HG02943 (cell line): ENCODE results near the gene TRIM54.
"Not testable (repeated sequence)": the region's sequence is repeated elsewhere in the genome, so short reads cannot be mapped to it uniquely, and the experiment has no call there.

Experiments used
- ATAC-seq: cut with Tn5 transposase; IDR thresholded peaks from one replicate; pipeline ENCODE4 v1.9.1; 2021; ENCODE audit warnings: mild to moderate bottlenecking, low read depth, moderate library complexity; ENCODE audit not compliant: unreplicated experiment

TRIM54 gene

DNA sequence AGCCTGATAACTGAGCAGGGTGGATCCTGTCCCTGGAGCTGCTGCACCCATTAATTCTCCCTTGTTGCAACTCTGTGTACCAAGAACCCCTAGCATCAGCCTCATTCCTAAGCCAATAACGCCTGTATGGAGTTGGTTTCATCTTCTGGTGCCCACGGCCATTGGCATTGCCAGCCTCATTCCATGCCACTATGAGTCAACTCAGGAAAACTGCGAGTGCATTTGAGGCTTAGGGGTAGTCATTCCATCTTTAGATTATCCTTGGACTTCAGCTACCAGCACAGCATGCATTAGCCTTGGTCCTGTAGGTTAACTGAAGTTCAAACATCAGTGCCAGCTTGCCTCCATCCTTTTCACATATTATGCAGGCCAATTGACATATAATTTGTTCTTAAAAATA lies 1.4 kb upstream of the TRIM54 start:
- no peak for ATAC-seq

DNA sequence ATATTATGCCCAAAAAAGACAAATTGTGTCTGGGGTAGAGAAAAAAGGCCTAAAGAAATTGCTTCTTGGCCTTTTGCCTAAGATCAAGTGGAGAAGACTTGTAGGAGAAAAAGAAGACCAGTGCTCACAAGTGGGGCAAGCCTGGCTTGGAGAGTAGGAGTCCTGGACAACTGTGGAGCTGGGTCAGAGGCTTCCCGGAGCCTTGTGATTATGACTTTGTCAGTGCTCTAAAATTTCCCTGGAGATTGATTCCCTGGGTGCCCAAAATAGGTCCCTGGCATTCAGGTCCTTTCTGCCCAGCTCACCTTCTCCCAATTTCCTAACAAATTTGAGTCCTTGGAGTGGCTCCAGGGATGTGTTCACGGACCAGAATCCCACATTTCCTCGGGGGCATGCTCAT lies 787 bp upstream of the TRIM54 start:
- ATAC-seq = no peak

DNA sequence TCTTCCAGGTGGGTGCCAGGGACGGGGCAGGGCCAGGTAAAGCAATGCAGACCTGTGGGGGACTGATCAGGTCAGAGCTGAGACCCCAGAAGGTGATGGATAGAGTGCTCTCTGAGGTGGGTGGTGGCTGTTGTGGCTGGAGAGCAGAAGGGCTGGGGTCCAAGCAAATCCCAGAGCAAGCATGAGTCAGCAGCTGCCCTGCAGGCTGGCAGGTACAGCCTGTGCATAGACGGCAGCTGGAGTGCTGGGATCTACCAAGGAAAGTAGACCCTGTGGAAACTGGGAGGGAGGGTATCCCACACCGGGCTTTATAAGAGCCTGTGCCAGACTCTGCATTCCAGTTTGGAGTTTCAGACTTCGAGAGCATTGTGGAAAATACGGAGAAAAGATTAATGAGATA lies 663 bp downstream of the TRIM54 start:
- no peak for ATAC-seq

DNA sequence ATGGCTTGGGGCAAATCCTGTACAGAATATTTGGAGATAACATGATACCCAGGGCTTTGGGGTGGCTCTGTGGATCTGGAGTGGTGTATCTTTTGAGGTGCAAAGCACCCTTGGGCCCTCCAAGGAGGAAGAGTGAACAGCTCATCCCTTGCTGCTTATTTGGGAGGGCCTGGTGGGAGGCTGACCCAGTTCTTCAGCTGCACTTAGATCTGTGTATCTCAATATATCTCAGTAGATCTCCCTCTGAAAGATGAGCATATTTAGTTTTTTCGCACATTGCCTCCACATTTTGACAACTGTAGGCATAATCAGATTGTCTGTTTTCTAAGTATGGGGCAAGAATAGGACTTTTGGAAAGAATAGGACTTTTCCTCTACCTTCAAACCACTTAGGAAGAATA lies 2.8 kb downstream of the TRIM54 start:
- ATAC-seq = no peak

DNA sequence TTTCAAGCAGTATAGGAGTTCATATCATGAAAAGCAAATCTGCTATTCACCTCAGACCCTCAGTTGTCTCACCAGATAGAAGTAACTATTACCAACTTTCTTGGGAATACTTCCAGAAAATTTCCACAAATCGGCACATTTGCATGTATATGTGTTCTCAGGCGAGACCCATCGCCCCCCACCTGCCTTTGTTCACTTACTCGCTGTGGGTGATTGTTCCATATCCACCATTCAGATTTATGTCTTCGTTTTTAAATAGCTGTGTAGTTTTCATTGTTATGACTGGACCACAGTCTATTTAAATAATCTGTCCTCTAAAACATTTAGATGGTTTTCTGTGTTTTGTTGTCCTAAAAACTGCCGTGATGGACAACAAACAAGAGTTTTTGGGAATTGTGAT lies 3.3 kb downstream of the TRIM54 start:
- ATAC-seq = no peak

DNA sequence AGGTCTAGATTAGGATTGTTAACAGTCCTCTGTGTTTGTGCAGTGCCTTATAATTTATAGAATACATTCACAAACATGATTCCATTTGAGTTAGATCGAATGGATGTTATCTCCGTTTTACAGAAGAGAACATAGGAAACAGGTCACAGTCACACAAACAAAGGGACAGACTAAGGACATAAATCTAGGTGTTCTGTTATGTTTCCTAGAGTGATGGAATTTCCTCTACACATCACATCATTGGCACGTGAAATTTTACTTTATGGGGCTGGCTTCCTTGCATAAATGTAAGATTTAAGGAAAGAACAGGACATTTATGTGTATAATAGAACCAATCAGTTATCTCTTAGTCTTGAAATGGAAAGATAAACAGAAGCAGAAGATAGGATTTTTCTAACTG lies 6.4 kb downstream of the TRIM54 start:
- no peak for ATAC-seq

DNA sequence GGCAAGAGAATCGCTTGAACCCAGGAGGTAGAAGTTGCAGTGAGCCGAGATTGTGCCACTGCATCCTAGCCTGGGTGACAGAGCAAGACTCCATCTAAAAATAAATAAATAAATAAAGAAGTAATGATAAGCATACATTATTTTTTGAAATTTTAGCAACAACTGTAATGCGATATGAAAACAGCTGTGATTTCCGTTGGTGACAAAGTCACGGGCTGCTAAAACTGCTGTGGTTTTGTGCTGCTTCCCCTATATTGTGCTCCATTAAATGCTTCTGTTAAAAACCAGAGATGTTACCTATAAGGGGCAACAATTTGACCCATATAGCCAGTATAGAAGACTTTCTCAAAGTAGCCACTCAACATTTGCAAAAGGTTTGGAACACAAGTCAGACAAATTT lies 8.3 kb downstream of the TRIM54 start:
- ATAC-seq = no peak

DNA sequence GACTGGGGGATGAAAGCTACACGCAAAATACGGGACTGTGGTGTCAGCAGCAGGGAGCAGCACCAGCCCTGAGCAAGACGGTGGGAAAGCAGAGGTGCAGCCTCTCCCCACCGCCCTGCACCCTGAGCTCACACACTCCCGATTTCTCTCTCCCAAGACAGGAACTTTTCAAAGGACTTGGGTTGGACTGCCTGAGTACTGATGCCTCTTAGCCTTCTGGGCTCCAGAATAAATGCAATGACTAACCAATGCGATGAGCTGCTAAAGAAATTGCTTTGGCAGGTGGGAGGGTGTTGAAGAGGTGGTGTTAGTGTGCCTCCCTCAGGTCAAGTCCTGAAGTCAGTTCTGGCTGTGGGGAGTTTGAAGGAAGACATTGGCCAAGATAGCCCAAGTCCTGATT lies 9.6 kb downstream of the TRIM54 start:
- ATAC-seq = no peak

DNA sequence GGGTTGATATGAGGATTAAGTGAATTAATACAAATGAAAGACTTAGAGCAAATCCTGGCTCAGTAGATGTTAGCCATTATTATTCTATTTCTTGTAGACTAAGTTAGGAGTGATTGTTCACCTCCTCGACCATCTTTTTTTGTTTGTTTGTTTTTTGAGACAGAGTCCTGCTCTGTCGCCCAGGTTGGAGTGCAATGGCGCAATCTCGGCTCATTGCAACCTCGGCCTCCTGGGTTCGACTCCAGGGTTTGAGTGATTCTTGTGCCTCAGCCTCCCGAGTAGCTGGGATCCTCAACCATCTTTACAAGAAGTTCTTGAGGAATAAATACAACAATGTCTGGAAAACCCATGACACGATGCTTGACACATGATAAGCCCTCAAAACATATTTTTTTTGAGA lies 12.7 kb downstream of the TRIM54 start:
- ATAC-seq = no peak

DNA sequence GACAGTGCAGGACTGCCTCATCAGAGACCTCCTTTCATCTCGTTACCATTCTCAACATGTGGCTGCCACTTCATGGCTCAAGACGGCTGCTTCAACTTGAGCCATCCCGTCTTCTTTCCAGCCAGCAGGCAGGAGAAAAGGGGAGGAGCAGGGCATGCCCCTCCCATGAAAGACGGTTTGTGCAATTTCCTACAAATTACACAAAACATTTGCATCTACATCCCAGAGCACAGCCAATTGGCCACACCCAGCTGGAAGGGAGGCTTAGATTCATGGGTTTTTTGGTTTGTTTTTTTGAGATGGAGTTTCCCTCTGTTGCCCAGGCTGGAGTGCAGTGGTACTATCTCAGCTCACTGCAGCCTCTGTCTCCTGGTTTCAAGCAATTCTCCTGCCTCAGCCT lies 14.3 kb downstream of the TRIM54 start:
- no peak for ATAC-seq

DNA sequence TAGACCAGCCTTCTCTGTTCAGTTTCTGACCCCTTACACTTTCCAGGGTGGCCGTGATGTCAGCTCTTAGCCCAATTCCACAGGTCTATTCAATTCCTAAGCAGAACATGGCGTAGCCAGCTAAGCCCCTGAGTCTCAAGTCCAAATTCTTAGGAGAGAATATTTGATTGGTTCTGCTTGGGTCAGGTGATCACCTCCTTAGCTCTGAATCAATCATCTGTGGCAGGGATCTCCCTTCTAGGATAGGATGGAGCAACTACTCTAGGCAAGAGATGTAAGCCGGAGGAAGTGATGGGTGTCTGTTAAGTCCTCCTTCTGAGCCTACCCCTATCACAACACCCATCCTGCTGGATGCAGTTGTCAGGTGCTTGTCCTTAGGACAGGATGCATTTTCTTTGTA lies 15.0 kb downstream of the TRIM54 start:
- ATAC-seq = no peak

DNA sequence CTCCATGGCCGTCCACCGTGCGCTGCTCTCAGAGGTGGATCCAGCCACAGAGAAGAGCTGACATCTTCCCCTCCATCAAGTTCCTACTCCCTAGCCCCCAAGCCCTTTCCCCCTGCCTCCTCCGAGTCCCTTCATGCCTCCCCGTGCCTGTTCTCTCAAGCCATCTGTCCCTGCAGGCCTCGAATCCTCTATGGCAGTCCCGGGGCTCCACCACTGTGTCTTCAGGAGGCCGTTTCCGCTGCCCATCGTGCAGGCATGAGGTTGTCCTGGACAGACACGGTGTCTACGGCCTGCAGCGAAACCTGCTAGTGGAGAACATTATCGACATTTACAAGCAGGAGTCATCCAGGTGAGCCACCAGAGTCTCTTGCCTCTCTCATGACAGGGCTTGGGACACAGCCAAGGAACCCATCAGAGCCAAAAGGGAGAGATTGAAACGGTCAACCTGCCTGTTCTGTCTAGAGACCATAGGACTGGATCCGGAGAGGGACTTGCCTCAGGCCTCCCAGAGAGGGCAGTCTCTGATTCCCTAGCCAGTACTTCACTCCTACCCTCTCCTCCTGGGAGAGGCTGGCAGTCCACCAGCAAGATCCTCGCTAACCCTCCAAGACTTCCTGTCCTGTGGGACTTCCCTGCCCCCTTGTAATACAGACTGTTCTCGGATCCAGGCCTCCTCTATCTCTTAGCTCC lies 16.3 kb downstream of the TRIM54 start:
- no peak for ATAC-seq

DNA sequence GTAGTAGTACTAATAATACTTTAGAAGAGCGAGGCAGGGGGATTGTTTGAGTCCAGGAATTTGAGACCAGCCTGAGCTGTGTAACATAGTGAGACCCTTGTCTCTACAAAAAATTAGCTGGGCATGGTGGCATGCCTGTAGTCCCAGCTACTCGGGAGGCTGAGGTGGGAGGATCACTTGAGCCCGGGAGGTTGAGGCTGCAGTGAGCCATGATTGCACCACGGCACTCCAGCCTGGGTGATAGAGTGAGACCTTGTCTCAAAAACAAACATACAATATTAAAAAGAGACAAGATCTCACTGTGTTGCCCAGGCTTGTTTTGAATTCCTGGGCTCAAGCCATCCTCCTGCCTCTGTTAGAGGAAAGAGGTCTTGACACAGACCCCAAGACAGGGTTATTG lies 18.4 kb downstream of the TRIM54 start:
- ATAC-seq = not testable (repeated sequence)

DNA sequence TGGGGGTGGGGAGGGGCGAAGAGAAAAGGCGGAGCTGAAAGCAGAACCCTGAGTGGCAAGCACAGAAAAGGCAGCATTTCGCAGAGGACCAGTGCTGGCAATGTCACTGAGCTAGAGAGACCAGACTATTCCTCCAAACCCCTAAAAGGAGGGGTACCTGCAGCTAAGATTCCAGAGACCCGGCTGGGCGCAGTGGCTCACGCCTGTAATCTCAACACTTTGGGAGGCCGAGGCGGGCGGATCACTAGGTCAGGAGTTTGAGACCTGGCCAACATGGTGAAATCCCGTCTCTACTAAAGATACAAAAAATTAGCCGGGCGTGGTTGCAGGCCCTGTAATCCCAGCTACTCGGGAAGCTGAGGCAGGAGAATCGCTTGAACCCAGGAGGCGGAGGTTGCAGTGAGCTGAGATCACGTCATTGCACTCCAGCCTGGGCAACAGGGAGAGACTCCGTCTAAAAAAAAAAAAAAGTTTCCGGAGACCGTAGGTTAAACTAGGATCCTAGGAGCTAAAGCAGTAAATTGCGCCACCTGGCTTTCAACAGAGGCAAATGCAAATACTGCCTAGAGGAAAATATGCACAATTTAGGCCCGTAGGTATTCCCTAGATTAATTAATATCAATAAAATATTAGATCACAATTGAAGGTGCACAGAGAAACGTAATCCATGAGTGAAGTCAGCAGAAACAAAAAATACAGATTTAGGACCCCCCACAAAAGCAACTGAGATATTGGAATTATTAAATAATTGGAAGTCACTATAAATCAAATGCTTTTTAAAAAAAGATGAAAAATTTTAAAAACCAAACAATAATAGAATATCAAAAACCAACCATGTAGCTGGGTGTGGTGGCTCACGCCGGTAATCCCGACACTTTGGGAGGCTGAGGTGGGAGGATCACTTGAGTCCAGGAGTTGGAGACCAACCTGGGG lies 21.1 kb downstream of the TRIM54 start:
- ATAC-seq = no peak

DNA sequence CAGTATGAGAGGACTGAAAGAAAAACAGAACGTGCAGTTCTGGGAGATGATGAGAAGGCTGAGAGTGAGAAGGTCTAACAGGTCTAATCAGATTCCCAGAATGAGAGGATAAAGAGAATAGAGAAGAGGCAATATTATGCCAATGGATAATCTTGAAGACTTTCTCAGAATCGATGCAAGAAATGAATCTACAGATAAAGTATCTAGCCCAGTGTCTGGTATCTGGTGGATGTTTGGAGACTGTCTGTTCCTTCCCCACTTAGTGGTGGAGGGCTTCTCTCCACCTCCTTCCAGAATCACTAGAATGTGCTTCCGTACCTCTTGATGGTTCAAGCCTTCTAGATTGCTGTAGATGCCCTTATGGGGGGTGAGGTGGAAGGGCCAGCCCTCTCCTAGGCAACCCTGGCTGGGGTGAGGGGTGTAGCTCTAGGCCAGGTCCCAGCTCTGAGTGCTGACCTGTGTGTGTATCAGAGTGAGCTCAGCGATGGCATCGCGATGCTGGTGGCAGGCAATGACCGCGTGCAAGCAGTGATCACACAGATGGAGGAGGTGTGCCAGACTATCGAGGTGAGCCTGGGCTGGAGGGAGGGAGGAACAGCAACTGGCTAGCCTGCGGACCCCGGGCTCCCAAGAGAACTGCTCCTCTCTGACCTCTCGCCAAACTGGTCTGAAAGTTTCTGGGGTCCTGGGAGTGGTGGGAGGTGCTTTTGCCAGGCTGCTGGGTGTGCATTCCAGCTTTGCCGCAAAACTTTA lies 22.4 kb downstream of the TRIM54 start:
- ATAC-seq = no peak

DNA sequence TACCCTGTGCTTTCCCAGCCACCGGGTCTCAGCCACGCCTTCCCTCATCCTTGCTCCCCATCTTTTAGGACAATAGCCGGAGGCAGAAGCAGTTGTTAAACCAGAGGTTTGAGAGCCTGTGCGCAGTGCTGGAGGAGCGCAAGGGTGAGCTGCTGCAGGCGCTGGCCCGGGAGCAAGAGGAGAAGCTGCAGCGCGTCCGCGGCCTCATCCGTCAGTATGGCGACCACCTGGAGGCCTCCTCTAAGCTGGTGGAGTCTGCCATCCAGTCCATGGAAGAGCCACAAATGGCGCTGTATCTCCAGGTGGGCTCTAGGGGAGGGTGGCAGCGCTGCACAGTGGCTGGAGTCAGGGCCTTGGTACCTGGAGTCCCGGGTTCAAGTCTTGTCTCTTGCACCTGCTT lies 23.3 kb downstream of the TRIM54 start:
- ATAC-seq = no peak

DNA sequence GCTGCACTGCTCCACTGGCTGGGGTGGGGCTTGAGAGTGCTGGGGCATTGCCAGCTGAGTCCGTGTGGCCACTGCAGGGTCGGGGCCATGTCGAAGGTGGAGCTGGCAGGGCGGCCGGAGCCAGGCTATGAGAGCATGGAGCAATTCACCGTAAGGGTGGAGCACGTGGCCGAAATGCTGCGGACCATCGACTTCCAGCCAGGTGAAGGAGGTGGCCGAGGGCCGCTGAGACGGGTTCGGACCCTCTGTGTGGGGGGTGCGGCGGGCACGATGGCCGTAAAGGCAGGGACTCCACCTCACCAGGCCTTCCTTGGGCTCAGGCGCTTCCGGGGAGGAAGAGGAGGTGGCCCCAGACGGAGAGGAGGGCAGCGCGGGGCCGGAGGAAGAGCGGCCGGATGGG lies 23.9 kb downstream of the TRIM54 start:
- ATAC-seq = no peak

DNA sequence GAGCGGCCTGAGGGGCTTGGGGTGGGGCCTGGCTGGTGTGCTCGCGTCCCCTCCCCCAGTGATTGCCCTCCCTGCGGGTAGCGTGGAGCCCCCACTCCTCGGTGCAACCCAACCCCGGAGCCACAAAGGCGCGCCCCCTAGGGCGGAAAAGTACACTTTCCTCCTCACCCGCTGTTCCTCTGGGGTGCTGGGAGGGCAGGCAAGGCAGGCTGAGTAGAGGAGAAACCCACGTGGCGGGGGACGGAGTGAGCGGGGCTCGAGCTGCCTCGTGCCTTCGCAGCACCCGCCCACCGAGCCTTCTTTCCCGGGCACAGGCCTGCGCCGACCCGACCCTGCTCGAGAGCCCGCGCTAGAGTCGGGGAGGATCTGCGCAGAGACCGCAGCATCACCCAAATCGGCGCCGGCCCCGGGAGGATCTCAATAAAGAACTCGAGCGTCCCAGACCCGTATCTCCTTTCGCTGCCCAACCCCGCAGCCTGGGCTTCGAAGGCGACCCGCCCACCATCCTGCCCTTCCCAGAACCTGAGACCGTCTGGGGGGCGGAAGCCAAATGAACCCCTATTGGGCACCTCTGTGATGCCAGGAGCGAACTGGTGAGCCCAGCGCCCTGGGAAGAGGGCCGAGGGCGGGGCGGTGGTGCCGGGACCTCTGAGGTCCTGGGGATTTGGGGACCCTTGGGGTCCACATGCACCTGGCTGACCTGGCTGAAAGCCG lies 24.5 kb downstream of the TRIM54 start:
- ATAC-seq = no peak

DNA sequence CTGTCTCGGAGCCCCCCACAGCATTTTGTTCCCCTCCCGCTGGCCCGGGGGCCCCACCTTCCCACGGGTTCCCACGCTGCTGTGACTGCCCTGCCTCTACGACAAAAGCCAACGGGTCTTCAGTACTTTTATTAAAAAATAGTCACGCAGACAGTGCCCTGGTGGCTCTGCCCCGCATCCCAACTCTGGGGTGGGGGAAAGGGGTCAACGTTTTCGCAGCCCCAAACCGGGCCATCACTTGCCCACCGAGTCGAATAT lies 25.0 kb downstream of the TRIM54 start:
- ATAC-seq = no peak

DNA sequence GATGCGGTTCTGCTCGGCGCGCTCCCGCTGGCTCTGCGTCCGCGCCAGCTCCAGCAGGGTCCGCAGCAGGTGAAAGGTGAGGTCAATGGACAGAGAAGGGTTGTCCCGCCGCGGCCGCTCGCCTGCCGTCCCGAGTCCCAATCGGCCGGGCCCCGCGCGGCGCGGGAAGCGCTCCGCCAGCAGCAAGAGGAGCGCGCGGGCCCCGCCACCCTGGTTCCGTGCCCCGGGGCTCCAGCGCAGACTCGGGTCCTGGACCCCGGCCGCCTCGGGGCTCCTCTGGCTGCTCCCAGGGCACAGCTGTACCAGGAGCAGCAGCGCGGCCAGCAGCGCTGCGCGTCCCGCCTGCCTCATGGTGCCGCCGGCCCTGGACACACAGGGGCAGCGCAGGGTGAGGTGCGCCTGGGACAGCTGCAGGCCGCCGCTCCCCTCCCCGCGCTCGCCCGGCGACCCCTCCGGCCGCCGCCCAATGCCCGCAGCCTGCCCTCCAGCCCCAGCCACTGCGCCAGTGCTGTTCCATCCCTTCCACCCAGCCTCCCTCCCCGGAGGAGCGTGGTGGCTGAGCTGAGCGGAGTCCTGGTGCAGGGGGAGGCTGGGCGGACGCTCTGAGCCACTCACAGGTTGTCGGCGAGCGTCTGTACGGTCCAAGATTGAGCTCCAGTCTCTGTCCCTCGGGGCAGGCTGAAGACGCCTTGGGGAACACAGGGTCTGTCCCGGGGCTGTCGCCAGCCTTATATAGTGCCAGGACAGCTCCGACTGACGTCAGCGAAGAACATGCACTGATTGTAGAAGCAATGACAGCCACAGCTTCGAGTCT lies 25.5 kb downstream of the TRIM54 start:
- ATAC-seq = no peak
